WTC11 (cell line): Measurements from ENCODE around the gene GALNTL6. TPM values are rescaled to one million over a fixed set of nuclear protein-coding genes. Genes with fewer than 3 reads are reported as not detected.
A peak's percentile ranks its signal among the peaks of the same experiment; 100 is the strongest.

Experiments
- ATAC-seq: fragments of 200-7000 bp; cut with Tn5 transposase; 2 replicates; pipeline ENCODE4 v1.10.0; 2021; ENCODE audit warnings: mild to moderate bottlenecking, moderate library complexity
- CTCF ChIA-PET: fragments of 300-600 bp; sonication (Branson Sonifier 250); formaldehyde crosslinking; loops from one replicate; lab custom pipeline; 2021; ENCODE audit warnings: antibody characterized with exemption; lab: Charles Lee
- POLR2A ChIA-PET: fragments of 350-600 bp; sonication (Branson Sonifier 250); formaldehyde crosslinking; loops from one replicate; lab custom pipeline; 2021; ENCODE audit warnings: antibody characterized with exemption; lab: Charles Lee
- DNase-seq: peaks from one replicate; pipeline ENCODE4 v3.0.0; 2021; ENCODE audit warnings: low spot score
- H3K27ac Mint-ChIP-seq: 2 replicates; pipeline ENCODE4 v1.8.0; 2021; ENCODE audit warnings: mixed read lengths
- H3K27me3 Mint-ChIP-seq: 2 replicates; pipeline ENCODE4 v1.8.0; 2021; ENCODE audit warnings: low read depth, mild to moderate bottlenecking, moderate library complexity, mixed read lengths
- H3K36me3 Mint-ChIP-seq: 2 replicates; pipeline ENCODE4 v1.8.0; 2021; ENCODE audit warnings: mixed read lengths
- H3K4me1 Mint-ChIP-seq: 2 replicates; pipeline ENCODE4 v1.8.0; 2022; ENCODE audit warnings: mixed read lengths
- H3K4me3 Mint-ChIP-seq: 2 replicates; pipeline ENCODE4 v1.8.0; 2021; ENCODE audit warnings: mild to moderate bottlenecking, moderate library complexity, mixed read lengths
- H3K9me3 Mint-ChIP-seq: 2 replicates; pipeline ENCODE4 v1.8.0; 2021; ENCODE audit warnings: mixed read lengths
- ATF3 ChIP-seq: sonication (generic); formaldehyde crosslinking; conservative IDR thresholded peaks from 2 replicates; pipeline ENCODE4 v1.8.1; 2022; ENCODE audit warnings: mild to moderate bottlenecking, missing genetic modification reagents
- ERG ChIP-seq: fragments of 250-450 bp; sonication (Bioruptor Pico); IDR thresholded peaks from 2 replicates; pipeline ENCODE4 v1.8.0; 2021; ENCODE audit warnings: mild to moderate bottlenecking
- FOXK1 ChIP-seq: sonication (generic); formaldehyde crosslinking; IDR thresholded peaks from 2 replicates; pipeline ENCODE4 v1.8.0; 2022; ENCODE audit warnings: mild to moderate bottlenecking, moderate library complexity, missing genetic modification reagents
- JUN ChIP-seq: sonication (generic); formaldehyde crosslinking; IDR thresholded peaks from 2 replicates; pipeline ENCODE4 v1.8.0; 2023; ENCODE audit warnings: mild to moderate bottlenecking, missing genetic modification reagents
- KAT7 ChIP-seq: sonication (generic); formaldehyde crosslinking; IDR thresholded peaks from 2 replicates; pipeline ENCODE4 v1.8.1; 2023; ENCODE audit warnings: missing genetic modification reagents, mild to moderate bottlenecking, borderline replicate concordance
- NFYB ChIP-seq: sonication (generic); formaldehyde crosslinking; conservative IDR thresholded peaks from 2 replicates; pipeline ENCODE4 v1.8.0; 2022; ENCODE audit warnings: low read depth, missing genetic modification reagents
- RELA ChIP-seq: sonication (generic); formaldehyde crosslinking; IDR thresholded peaks from 2 replicates; pipeline ENCODE4 v1.8.1; 2022; ENCODE audit warnings: missing genetic modification reagents, mild to moderate bottlenecking, borderline replicate concordance
- ZNF121 ChIP-seq: sonication (generic); formaldehyde crosslinking; IDR thresholded peaks from 2 replicates; pipeline ENCODE4 v1.8.0; 2023; ENCODE audit warnings: missing genetic modification reagents
- ZNF281 ChIP-seq: sonication (generic); formaldehyde crosslinking; IDR thresholded peaks from 2 replicates; pipeline ENCODE4 v1.8.0; 2023; ENCODE audit warnings: mild to moderate bottlenecking, missing genetic modification reagents
- ZNF425 ChIP-seq: fragments of 250-450 bp; sonication (Bioruptor Pico); conservative IDR thresholded peaks from 2 replicates; pipeline ENCODE4 v1.9.0; 2021; ENCODE audit warnings: mild to moderate bottlenecking
- total RNA-seq: library from RNA; stranded (reverse); gene quantifications from 3 replicates; pipeline ENCODE4 v1.2.3, GENCODE V29; 2021
- TF ChIP-seq, protein P1 (sequence below): sonication (generic); formaldehyde crosslinking; IDR thresholded peaks from 2 replicates; pipeline ENCODE4 v1.8.1; 2023; ENCODE audit warnings: mild to moderate bottlenecking, moderate library complexity, missing genetic modification reagents
- TF ChIP-seq, protein P2 (sequence below): sonication (generic); formaldehyde crosslinking; IDR thresholded peaks from 2 replicates; pipeline ENCODE4 v1.8.1; 2022; ENCODE audit warnings: low read depth, missing genetic modification reagents, borderline replicate concordance

Gene GALNTL6
- total RNA-seq, 1 experiment from 2014 or later = 0.24 TPM

DNA sequence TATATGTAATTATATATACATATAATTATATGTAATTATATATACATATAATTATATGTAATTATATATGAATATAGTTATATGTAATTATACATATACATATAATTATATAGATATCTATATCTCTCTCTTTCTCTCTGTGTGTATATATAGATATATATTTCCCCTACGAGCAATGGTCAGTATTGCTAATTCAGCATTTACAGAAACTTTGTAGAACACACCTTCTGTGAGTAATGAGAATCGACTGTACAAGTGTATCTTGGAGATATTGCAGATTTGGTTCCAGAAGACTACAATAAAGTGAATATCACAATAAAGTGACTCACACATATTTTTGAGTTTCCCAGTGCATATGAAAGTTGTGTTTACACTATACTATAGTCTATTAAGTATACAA is 33.7 kb downstream of the GALNTL6 start (continued):
- TF ChIP-seq ZNF425 (CRISPR knock-in tag) (no peak), JUN (CRISPR knock-in tag) (no peak), ATF3 (CRISPR knock-in tag) (no peak), ZNF281 (CRISPR knock-in tag) (no peak), FOXK1 (CRISPR knock-in tag) (no peak)
- TF ChIP-seq, protein P1, sequence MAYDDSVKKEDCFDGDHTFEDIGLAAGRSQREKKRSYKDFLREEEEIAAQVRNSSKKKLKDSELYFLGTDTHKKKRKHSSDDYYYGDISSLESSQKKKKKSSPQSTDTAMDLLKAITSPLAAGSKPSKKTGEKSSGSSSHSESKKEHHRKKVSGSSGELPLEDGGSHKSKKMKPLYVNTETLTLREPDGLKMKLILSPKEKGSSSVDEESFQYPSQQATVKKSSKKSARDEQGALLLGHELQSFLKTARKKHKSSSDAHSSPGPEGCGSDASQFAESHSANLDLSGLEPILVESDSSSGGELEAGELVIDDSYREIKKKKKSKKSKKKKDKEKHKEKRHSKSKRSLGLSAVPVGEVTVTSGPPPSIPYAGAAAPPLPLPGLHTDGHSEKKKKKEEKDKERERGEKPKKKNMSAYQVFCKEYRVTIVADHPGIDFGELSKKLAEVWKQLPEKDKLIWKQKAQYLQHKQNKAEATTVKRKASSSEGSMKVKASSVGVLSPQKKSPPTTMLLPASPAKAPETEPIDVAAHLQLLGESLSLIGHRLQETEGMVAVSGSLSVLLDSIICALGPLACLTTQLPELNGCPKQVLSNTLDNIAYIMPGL (CRISPR knock-in tag) = no peak
- TF ChIP-seq, protein P2, sequence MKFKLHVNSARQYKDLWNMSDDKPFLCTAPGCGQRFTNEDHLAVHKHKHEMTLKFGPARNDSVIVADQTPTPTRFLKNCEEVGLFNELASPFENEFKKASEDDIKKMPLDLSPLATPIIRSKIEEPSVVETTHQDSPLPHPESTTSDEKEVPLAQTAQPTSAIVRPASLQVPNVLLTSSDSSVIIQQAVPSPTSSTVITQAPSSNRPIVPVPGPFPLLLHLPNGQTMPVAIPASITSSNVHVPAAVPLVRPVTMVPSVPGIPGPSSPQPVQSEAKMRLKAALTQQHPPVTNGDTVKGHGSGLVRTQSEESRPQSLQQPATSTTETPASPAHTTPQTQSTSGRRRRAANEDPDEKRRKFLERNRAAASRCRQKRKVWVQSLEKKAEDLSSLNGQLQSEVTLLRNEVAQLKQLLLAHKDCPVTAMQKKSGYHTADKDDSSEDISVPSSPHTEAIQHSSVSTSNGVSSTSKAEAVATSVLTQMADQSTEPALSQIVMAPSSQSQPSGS (CRISPR knock-in tag) = no peak

GRCh38 chr4:171847751-171848150 is 34.5 kb downstream of the GALNTL6 start:
- Mint-ChIP-seq H3K4me3 (no peak overlapping the region), H3K27ac (no peak overlapping the region), H3K36me3 (no peaks in the 10 kb centered on the region; the same call in 1 of the 2 replicates), H3K9me3 (peaks cover 2% of the 10 kb centered on the region; the same call in 1 of the 2 replicates), H3K4me1 (peaks cover 34% of the 10 kb centered on the region), H3K27me3 (no peaks in the 10 kb centered on the region)
- CTCF ChIA-PET = interaction anchor here (1.8 kb wide), 1 partner anchor 187 kb away, joined by 4 read pairs; no protein-coding TSS in a partner anchor
- POLR2A ChIA-PET = no interaction called here
- no peak for TF ChIP-seq NFYB (CRISPR knock-in tag)
- DNase-seq (no peak), ATAC-seq (no peak)

DNA sequence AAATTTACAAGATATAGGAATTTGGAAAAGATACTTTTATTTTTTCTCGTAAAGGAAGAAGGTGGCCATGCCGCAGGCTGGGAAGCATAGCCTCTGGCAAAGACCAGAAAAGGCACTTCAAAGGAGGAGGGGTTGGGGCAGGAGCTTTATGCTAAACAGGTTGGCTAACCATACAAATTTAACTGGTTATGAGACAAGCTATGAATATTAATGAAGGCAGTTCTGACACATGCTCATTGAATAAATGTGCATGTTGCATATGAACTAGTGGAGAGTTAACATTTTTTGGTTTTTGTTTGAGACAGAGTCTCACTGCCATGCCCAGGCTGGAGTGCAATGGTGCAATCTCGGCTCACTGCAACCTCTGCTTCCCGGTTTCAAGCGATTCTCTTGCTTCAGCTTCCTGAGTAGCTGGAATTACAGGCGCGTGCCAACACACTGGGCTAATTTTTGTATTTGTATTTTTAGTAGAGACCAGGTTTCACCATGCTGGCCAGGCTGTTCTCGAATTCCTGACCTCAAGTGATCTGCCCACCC is 36.5 kb downstream of the GALNTL6 start:
- ATAC-seq = no peak

More for the DNA sequence above, 36.5 kb downstream of the GALNTL6 start:
- CTCF ChIA-PET = no interaction called here
- TF ChIP-seq JUN (CRISPR knock-in tag) (no peak), KAT7 (CRISPR knock-in tag) (no peak), ZNF121 (CRISPR knock-in tag) (peak; percentile 96), ERG (no peak), RELA (CRISPR knock-in tag) (no peak)
- H3K36me3 Mint-ChIP-seq = peaks cover 5% of the 10 kb centered on the region
- DNase-seq = no peak
- no peaks in the 10 kb centered on the region for H3K27me3 Mint-ChIP-seq
- no peak overlapping the region for H3K4me3 Mint-ChIP-seq
- H3K4me1 Mint-ChIP-seq = peaks cover 34% of the 10 kb centered on the region
- POLR2A ChIA-PET = no interaction called here
- peaks cover 8% of the 10 kb centered on the region for H3K9me3 Mint-ChIP-seq
- H3K27ac Mint-ChIP-seq = no peak overlapping the region
